GM21825 (cell line): ENCODE measurements around the gene FRMD1.

Source experiments
- ATAC-seq: cut with Tn5 transposase; IDR thresholded peaks from one replicate; pipeline ENCODE4 v1.9.1; 2021; ENCODE audit warnings: mild to moderate bottlenecking, moderate library complexity; ENCODE audit not compliant: unreplicated experiment

The FRMD1 gene

DNA sequence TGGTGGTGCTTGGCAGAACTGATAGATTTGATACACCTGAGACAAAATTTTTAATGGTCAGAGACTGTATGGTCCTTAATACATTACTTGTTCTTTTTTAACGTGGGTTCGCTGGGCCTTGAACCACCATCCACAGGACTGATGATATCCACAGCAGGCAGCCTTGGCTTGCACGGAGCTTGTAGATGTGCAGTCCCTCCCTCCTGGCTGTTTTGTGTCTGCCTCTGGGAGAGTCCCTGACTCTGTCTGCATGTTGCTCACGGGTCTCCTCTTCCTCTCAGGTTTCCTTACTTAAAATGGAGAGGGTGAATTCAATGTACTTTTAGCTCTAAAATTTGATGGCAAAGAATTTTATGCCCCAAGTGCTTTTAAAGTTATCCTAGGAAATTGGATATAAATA is 64.0 kb downstream of the FRMD1 start:
- ATAC-seq = no peak

- ATAC-seq = no peak
Measured at GRCh38 chr6:168014428-168014827, 64.6 kb downstream of the FRMD1 start.

DNA sequence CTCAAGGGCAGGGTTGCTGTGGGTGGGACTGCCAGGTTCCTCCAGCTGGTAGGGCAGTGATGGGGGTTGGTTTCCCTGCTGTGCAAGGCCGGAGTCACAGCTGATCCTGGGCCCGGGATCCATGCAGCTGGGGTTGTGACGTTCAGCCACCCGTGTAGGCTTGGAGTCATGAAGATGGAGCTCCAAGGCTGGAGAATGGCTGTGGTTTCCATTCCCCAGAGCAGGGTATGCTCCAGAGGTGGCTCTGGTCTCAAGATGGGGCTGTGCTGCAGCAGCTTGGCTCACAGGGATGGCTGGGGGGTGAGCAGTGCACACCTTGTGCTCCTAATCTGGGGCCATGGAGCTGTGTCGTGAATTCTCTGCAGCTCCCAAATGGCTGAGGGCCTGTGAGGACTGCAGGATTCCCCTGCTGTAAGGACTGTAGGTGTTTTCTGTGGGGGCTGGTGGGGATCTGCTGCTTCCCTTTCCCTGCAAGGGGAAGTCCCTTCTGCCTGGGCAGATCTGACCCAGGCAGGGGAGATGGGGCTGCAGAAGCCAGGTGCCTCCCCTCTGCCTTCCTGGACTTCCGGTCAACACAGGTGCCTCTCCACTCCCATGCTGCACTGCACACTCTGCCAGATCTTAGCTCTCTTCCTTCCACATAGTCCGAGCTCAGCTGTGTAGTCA is 65.6 kb downstream of the FRMD1 start:
- no peak for ATAC-seq

DNA sequence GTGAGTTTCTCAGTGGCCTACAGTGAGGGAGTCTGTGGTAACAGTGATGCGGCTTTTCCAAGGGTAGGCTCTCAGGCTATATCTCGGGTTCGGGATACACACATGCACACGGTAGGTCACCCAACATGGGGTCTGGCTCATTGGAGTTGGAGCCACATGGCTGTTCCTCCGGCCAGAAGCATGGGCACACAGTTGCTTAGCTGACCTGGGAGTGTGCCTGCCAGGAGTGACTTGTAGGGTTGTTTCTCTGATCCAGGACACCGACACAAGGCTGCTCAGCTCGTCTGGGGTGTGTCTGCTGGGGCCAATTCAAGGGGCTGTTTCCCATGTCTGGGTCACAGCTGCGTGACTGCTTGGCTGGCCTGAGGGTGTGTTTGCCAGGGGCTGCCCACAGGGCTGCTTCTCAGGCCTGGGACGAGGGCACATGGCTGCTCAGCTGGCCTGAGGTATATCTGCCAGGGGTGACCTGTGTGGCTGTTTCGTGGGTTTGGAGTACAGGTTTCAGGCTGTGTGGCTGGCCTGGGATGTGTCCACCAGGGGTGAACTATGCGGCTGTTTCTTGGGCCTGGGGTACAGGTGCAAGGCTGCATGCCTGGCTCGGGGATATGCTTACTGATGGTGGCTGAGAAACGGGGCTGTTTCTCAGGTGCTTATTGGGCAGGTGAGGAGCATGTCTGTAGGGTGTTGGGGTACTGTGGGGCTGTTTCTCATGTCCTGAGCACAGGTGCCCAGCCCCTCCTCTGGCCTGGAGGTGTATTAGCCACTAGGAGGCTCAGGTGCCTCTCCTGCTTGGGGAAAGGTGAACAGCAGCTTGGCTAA is 66.4 kb downstream of the FRMD1 start:
- ATAC-seq = no peak

DNA sequence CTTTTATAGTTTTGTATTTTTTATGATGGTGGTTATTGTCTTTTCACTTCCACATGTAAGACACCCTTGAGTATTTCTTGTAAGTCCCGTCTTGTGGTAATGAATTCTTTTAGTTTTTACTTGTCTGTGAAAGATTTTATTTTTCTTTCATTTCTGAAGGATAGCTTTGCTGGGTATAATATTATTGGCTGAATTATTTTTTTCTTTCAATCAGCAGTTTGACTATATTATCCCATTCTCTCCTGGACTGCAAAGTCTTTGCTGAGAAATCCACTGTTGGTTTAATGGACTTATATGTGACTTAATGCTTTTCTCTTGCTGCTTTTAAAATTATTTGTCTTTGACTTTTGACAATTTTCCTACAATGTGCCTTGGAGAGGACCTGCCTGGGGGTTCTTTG is 67.7 kb downstream of the FRMD1 start:
- no peak for ATAC-seq

- no peak for ATAC-seq
Measured at GRCh38 chr6:168009331-168009730, 69.7 kb downstream of the FRMD1 start.

DNA sequence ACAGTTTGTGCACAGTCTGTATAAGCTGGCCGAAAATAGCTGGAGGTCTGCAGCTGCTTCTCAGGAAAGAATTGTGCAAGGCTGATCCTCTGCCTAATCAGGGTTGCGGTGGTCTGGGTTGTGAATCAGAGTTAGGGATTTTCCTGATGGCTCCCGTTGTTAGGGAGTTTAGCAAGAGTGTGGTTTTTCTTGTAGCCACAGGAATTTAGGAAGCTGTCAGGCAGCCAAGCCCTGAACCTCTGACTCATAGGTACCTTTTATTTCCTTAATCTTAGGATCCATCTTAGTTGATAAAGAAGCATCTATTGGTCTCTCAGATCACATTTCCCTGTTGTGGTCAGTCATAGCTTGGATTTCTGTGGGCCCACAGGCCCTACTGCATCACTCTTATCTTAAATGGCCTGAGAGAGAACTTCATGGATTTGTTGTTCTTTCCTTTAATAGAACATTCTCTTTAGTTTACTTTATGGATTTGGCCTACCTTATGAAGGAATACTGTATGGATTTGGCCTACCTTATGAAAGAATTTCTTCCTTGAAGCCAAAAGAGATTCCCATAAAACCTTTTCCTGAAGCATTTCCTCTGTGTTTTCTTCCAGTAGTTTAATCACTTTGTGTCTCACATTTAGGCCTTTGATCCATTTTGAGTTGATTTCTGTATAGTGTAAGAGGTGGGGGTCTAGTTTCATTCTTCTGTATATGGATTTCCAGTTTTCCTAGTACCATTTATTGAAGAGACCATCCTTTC is 71.2 kb downstream of the FRMD1 start:
- ATAC-seq = no peak

DNA sequence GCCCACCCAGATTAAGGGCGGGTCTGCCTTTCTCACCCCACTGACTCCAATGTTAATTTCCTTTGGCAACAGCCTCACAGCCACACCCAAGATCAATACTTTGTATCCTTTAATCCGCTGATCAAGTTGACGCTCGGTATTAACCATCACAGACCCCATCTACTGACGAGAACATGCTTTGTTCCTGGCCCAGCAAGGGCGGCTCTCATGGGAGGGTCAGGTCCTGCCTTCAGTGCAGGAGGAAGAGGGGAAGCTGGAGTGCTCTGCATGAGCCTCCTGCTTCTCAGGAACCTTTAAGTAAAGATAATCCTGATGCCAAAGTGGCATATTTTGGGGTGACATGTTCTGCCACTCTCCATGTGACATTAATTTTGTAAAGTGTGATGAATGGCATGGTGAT is 73.2 kb downstream of the FRMD1 start:
- no peak for ATAC-seq

DNA sequence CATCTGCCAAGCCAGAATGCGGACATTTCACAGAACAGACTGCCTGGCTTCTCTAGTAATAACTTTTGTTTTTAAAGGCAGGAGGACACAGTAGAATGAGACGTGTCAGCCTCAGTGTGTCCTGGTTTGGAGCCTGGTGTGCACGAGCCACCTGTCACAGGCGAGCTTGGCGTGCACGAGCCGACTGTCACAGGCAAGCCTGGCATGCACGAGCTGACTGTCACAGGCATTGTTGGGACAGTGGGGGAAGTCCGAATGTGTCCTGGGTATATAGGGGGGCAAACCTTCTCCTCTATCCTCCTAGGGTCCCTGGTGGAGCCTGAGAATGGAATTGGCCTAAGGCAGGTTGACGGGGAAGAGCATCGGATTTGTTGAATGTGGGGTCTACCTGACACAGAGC is 74.1 kb downstream of the FRMD1 start:
- ATAC-seq = no peak

DNA sequence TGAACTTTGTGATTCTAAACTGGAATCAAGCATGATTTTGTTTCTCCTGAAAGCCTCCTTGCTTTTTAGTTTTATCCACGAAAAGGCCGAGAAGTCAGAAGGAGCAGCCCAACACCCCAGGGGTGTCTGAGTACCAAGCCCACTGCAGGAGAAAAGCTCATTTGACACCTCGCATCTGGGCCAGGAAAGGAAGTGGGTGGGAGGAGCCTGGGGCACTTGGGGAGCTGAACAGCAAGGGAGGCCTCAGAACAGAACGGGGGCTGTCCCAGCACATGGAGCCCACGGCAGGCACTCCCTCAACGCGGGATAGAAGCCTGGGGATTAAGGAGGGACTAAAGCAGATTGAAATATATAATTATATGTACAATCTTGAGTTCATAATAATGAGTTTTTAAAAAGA is 75.0 kb downstream of the FRMD1 start:
- ATAC-seq = no peak
